IMR-90 (cell line): ENCODE results near the gene ABTB2. TPM values are rescaled to one million over a fixed set of nuclear protein-coding genes. Genes with fewer than 3 reads are reported as not detected.

Experiments used
- ATAC-seq: fragments of 200-7000 bp; cut with Tn5 transposase; 2 replicates; pipeline ENCODE4 v1.9.1; 2020; ENCODE audit warnings: low read depth, mild to moderate bottlenecking, moderate library complexity
- BruUV-seq: library from RNA; stranded (reverse); fragments of 400-500 nt; replicated peaks from 2 replicates; lab custom pipeline; 2021; lab: Mats Ljungman, UMichigan
- CTCF ChIA-PET: fragments of 300-600 bp; formaldehyde crosslinking; extraction: SDS; loops from one replicate; lab custom pipeline; 2021; ENCODE audit warnings: antibody characterized with exemption; lab: Yijun Ruan, JAX
- POLR2A ChIA-PET: fragments of 300-600 bp; sonication (Branson Sonifier 250); formaldehyde crosslinking; loops from one replicate; lab custom pipeline; 2022; ENCODE audit warnings: antibody characterized with exemption; ENCODE audit not compliant: unreplicated experiment; lab: Charles Lee
- DNase-seq: peaks from one replicate; pipeline ENCODE4 v3.0.0; 2013
- H2AFZ ChIP-seq: replicated peaks from 2 replicates; pipeline ENCODE3; 2013; ENCODE audit warnings: low read length, mild to moderate bottlenecking; ENCODE audit not compliant: poor library complexity
- H2AK5ac ChIP-seq: 2 replicates; pipeline ENCODE4 v1.6.1; 2013; ENCODE audit warnings: low read depth, low read length, inconsistent platforms
- H2AK9ac ChIP-seq: replicated peaks from 2 replicates; pipeline ENCODE3; 2013; ENCODE audit warnings: mild to moderate bottlenecking, low read depth, low read length, moderate library complexity; ENCODE audit not compliant: poor library complexity
- H2BK120ac ChIP-seq: 2 replicates; pipeline ENCODE4 v1.6.1; 2013; ENCODE audit warnings: low read depth, low read length, inconsistent platforms
- H2BK15ac ChIP-seq: 3 replicates; pipeline ENCODE4 v1.6.1; 2013; ENCODE audit warnings: low read depth, low read length, inconsistent platforms
- H2BK20ac ChIP-seq: 2 replicates; pipeline ENCODE4 v1.6.1; 2013; ENCODE audit warnings: low read depth, mild to moderate bottlenecking, inconsistent platforms, low read length, moderate library complexity
- H2BK5ac ChIP-seq: 2 replicates; pipeline ENCODE4 v1.6.1; 2013; ENCODE audit warnings: mild to moderate bottlenecking, low read depth, low read length, inconsistent platforms; ENCODE audit not compliant: poor library complexity, severe bottlenecking
- H3K14ac ChIP-seq: replicated peaks from 2 replicates; pipeline ENCODE4 v1.6.1; 2013; ENCODE audit warnings: low read depth, low read length, inconsistent platforms
- H3K18ac ChIP-seq: 2 replicates; pipeline ENCODE4 v1.6.1; 2013; ENCODE audit warnings: low read depth, low read length, control low read depth
- H3K23ac ChIP-seq: 2 replicates; pipeline ENCODE4 v1.6.1; 2013; ENCODE audit warnings: low read depth, low read length, inconsistent platforms
- H3K27ac ChIP-seq: 2 replicates; pipeline ENCODE4 v1.5.1; 2013; ENCODE audit warnings: mild to moderate bottlenecking, control low read depth, low read length; ENCODE audit not compliant: insufficient read depth
- H3K27me3 ChIP-seq: 2 replicates; pipeline ENCODE4 v1.6.1; 2013; ENCODE audit warnings: low read length; ENCODE audit not compliant: control insufficient read depth, insufficient read depth
- H3K36me3 ChIP-seq: 2 replicates; pipeline ENCODE4 v1.6.1; 2013; ENCODE audit warnings: low read length, mixed read lengths; ENCODE audit not compliant: control insufficient read depth, insufficient read depth
- H3K4ac ChIP-seq: 2 replicates; pipeline ENCODE4 v1.6.1; 2013; ENCODE audit warnings: low read depth, low read length, inconsistent platforms
- H3K4me1 ChIP-seq: 2 replicates; pipeline ENCODE4 v1.6.1; 2013; ENCODE audit warnings: low read length, mixed read lengths; ENCODE audit not compliant: control insufficient read depth, insufficient read depth
- H3K4me2 ChIP-seq: 2 replicates; pipeline ENCODE4 v1.6.1; 2013; ENCODE audit warnings: low read depth, mild to moderate bottlenecking, control low read depth, low read length, moderate library complexity
- H3K4me3 ChIP-seq: 2 replicates; pipeline ENCODE4 v1.5.1; 2013; ENCODE audit warnings: low read depth, mild to moderate bottlenecking, control low read depth, low read length, moderate library complexity; ENCODE audit not compliant: insufficient read depth
- H3K56ac ChIP-seq: 2 replicates; pipeline ENCODE4 v1.6.1; 2013; ENCODE audit warnings: low read length, inconsistent platforms; ENCODE audit not compliant: insufficient read depth; ENCODE audit errors: extremely low read depth
- H3K79me1 ChIP-seq, 2 experiments: 2 replicates each; pipeline ENCODE4 v1.6.1; 2013; ENCODE audit warnings: low read length in 2 of 2, inconsistent platforms in 1 of 2, low read depth in 1 of 2
- H3K9ac ChIP-seq: 2 replicates; pipeline ENCODE4 v1.6.1; 2013; ENCODE audit warnings: low read depth, low read length, control low read depth
- H3K9me1 ChIP-seq: 2 replicates; pipeline ENCODE4 v1.6.1; 2013; ENCODE audit warnings: low read length, inconsistent platforms; ENCODE audit not compliant: insufficient read depth
- H3K9me3 ChIP-seq: 2 replicates; pipeline ENCODE4 v1.6.1; 2013; ENCODE audit warnings: low read length; ENCODE audit not compliant: control insufficient read depth, insufficient read depth
- H4K20me1 ChIP-seq: 2 replicates; pipeline ENCODE4 v1.6.1; 2013; ENCODE audit warnings: low read length, inconsistent platforms; ENCODE audit not compliant: insufficient read depth
- H4K5ac ChIP-seq: 2 replicates; pipeline ENCODE4 v1.6.1; 2013; ENCODE audit warnings: mild to moderate bottlenecking, low read depth, low read length, control low read depth
- H4K8ac ChIP-seq, 2 experiments: 2 replicates each; pipeline ENCODE4 v1.6.1; 2013; ENCODE audit warnings: low read depth in 2 of 2, low read length in 2 of 2, control low read depth in 1 of 2, inconsistent platforms in 1 of 2
- H4K91ac ChIP-seq: 2 replicates; pipeline ENCODE4 v1.6.1; 2013; ENCODE audit warnings: low read depth, low read length, inconsistent platforms; ENCODE audit not compliant: insufficient read depth
- BHLHE40 ChIP-seq: fragments of 150-350 bp; IDR thresholded peaks from 2 replicates; pipeline ENCODE4 v1.6.1; 2016; ENCODE audit warnings: mild to moderate bottlenecking, low read depth, low read length
- CEBPB ChIP-seq: IDR thresholded peaks from 2 replicates; pipeline ENCODE4 v1.6.1; 2012; ENCODE audit warnings: low read depth, low read length, improper control_type of control experiment
- CHD1 ChIP-seq: IDR thresholded peaks from 2 replicates; pipeline ENCODE4 v1.6.1; 2012; ENCODE audit warnings: low read depth, low read length, improper control_type of control experiment
- CTCF ChIP-seq: conservative IDR thresholded peaks from 2 replicates; pipeline ENCODE4 v1.5.1; 2012; ENCODE audit warnings: mild to moderate bottlenecking, low read depth, low read length, improper control_type of control experiment
- ELK1 ChIP-seq: fragments of 150-350 bp; IDR thresholded peaks from 2 replicates; pipeline ENCODE4 v1.6.1; 2016; ENCODE audit warnings: low read depth, mild to moderate bottlenecking, low read length, moderate library complexity, borderline replicate concordance
- FOS ChIP-seq: fragments of 150-350 bp; IDR thresholded peaks from 2 replicates; pipeline ENCODE4 v1.6.1; 2016; ENCODE audit warnings: low read depth, low read length
- MAFK ChIP-seq: IDR thresholded peaks from 2 replicates; pipeline ENCODE4 v1.6.1; 2012; ENCODE audit warnings: low read depth, low read length, improper control_type of control experiment
- MAZ ChIP-seq: IDR thresholded peaks from 2 replicates; pipeline ENCODE4 v1.6.1; 2012; ENCODE audit warnings: low read depth, mild to moderate bottlenecking, low read length, improper control_type of control experiment, moderate library complexity, borderline replicate concordance
- MXI1 ChIP-seq: IDR thresholded peaks from 2 replicates; pipeline ENCODE4 v1.6.1; 2012; ENCODE audit warnings: low read depth, mild to moderate bottlenecking, low read length, moderate library complexity, borderline replicate concordance
- NFE2L2 ChIP-seq: fragments of 150-350 bp; IDR thresholded peaks from 2 replicates; pipeline ENCODE4 v1.6.1; 2016; ENCODE audit warnings: low read depth, mild to moderate bottlenecking, low read length
- POLR2A ChIP-seq: IDR thresholded peaks from 2 replicates; pipeline ENCODE4 v1.6.1; 2012; ENCODE audit warnings: mild to moderate bottlenecking, low read depth, low read length
- RAD21 ChIP-seq: IDR thresholded peaks from 2 replicates; pipeline ENCODE4 v1.6.1; 2012; ENCODE audit warnings: low read length, improper control_type of control experiment
- RCOR1 ChIP-seq: IDR thresholded peaks from 2 replicates; pipeline ENCODE4 v1.6.1; 2012; ENCODE audit warnings: mild to moderate bottlenecking, low read length, improper control_type of control experiment; ENCODE audit not compliant: insufficient replicate concordance
- RFX5 ChIP-seq: IDR thresholded peaks from 2 replicates; pipeline ENCODE4 v1.8.0; 2012; ENCODE audit warnings: low read depth, mild to moderate bottlenecking, low read length, moderate library complexity
- USF2 ChIP-seq: fragments of 150-350 bp; IDR thresholded peaks from 2 replicates; pipeline ENCODE4 v1.6.1; 2017; ENCODE audit warnings: mild to moderate bottlenecking, antibody characterized with exemption, low read length, low read depth
- WGBS, 2 experiments: methylation state at CpG; one replicate each; pipeline versions ENCODE4 v1.1.5 to v1.1.7; 2013; ENCODE audit warnings: missing lambda C conversion rate in 2 of 2; ENCODE audit not compliant: insufficient read length in 1 of 2; ENCODE audit errors: extremely low coverage in 2 of 2; 5-methylcytosine and 5-hydroxymethylcytosine counted together
- dilution Hi-C: fragments of 300-500 bp; cut with HindIII; formaldehyde crosslinking; loops from one replicate; pipeline ENCODE4 v1.14.3; 2018; ENCODE audit warnings: low sequenced_read_pairs; ENCODE audit not compliant: unreplicated experiment
- in situ Hi-C: fragments of 300-500 bp; cut with MboI; formaldehyde crosslinking; loops from 3 replicates; pipeline ENCODE4 v1.14.3; 2019; ENCODE audit warnings: low sequenced_read_pairs, inconsistent platforms, mixed read lengths
- intact Hi-C: fragments of 100-400 bp; cut with micrococcal nuclease; formaldehyde crosslinking; loops from 2 replicates; pipeline ENCODE4 v1.10.0; 2022
- polyA plus RNA-seq, 3 experiments: library from polyadenylated mRNA; depleted of rRNA; stranded (reverse); fragments of >200 nt; gene quantifications; 2 replicates each; pipeline ENCODE4 v1.2.3, GENCODE V29; 2012; ENCODE audit warnings: low replicate concordance in 1 of 3
- total RNA-seq: library from RNA; depleted of rRNA; stranded (reverse); fragments of >200 nt; gene quantifications from 2 replicates; pipeline ENCODE4 v1.2.3, GENCODE V29; 2012

The ABTB2 gene
- total and polyA plus RNA-seq, 2 of the 4 experiments (the other 2 are of a cell fraction): 0.18 to 2.0 TPM

DNA sequence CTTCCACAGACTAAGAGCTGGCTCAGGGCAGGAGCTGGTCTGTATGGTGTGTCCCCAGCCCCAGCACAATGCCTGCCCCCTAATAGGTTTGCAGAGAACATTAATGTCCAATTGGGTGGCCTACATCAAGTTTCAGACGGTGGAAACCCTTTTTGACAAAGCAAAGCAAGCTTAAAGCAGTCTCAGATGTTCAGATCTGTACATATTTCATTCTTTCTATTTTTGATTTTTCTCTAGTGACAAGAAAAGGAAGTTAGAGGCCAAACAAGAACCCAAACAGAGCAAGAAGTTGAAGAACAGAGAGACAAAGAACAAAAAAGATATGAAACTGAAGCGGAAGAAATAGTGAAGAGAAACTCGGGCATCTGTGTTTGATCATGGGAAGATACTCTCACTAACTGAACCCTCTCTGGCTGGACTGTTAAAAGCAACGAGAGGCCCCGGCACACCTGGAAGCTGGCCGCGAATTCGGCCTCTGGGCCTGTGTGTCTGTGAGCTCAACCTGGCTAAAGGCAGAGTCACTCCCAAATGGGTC, 211.9 kb downstream of the ABTB2 start:
- Histone ChIP-seq H4K20me1 (no peaks in the 10 kb centered on the region), H3K27ac (no peak overlapping the region), H2AK5ac (no peak overlapping the region), H4K5ac (no peak overlapping the region), H3K18ac (no peak overlapping the region), H2AFZ (no peak overlapping the region), H4K8ac (no peak overlapping the region), H3K4ac (no peak overlapping the region), H3K14ac (no peak overlapping the region), H2BK5ac (no peak overlapping the region), H2AK9ac (no peak overlapping the region), H3K27me3 (no peaks in the 10 kb centered on the region), H3K4me2 (no peak overlapping the region), H3K23ac (no peak overlapping the region), H3K56ac (no peak overlapping the region), H4K91ac (no peak overlapping the region), H3K79me1 (no peaks in the 10 kb centered on the region; a peak in 1 of 4 replicates), H3K9me3 (no peaks in the 10 kb centered on the region), H3K9me1 (no peaks in the 10 kb centered on the region), H2BK120ac (no peak overlapping the region), H3K9ac (no peak overlapping the region), H2BK15ac (no peak overlapping the region), H3K4me3 (no peak overlapping the region), H2BK20ac (no peak overlapping the region), H3K4me1 (no peaks in the 10 kb centered on the region; the same call in 1 of the 2 replicates), H3K36me3 (peaks cover 68% of the 10 kb centered on the region)
- ChIA-PET POLR2A (interaction anchor here (0.5 kb wide), 1 partner anchor 1161 kb away, joined by 3 read pairs; no protein-coding TSS in a partner anchor), CTCF (no interaction called here)
- DNase-seq (no peak), ATAC-seq (no peak)
- intact Hi-C loops (no loop called here), dilution Hi-C loops (no loop called here), in situ Hi-C loops (no loop called here)
- no peak for TF ChIP-seq BHLHE40
- no peak for TF ChIP-seq POLR2A
- no peak for TF ChIP-seq MAZ
- TF ChIP-seq RAD21: no peak
- no peak for TF ChIP-seq FOS
- no peak for TF ChIP-seq RCOR1
- TF ChIP-seq MAFK: no peak
- no peak for TF ChIP-seq CTCF
- TF ChIP-seq NFE2L2: no peak
- TF ChIP-seq USF2: no peak
- TF ChIP-seq ELK1: no peak
- TF ChIP-seq RFX5: no peak
- TF ChIP-seq CHD1: no peak
- no peak for TF ChIP-seq MXI1
- TF ChIP-seq CEBPB: no peak
- WGBS, 2 experiments: 97% methylated on average over 5 of the region's 8 CpGs; no CpG with 5 or more reads in 1 of the 2 experiments
- no TSS peak for BruUV-seq
